SIG-M5 treated with dmso at 0.1 percent for 504 hours (cell line): ENCODE results near the gene GABRA5.

Experiments
- DNase-seq: peaks from one replicate; lab custom pipeline; 2025; ENCODE audit not compliant: unreplicated experiment; lab: John Stamatoyannopoulos, UW

Gene GABRA5

DNA sequence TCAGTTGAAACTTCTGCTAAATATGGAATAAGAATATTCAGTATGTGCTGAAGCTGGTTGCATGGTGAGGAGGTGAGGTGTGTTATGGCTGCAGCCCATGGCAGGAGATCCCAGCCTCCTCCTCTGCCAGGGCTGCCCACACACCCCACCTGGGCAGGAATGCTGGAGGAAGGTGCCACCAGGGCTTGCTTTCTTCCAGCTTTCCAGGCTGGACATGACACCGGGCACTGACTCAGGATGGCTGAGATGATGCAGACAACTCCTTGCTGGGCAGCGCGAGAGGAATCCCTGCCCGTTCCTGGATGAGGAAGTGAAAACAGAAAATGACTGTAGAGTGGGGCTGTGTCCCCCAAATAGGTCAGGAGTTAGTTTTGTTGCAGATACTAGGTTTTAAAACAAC is 118.2 kb downstream of the GABRA5 start:
- DNase-seq, result no peak

DNA sequence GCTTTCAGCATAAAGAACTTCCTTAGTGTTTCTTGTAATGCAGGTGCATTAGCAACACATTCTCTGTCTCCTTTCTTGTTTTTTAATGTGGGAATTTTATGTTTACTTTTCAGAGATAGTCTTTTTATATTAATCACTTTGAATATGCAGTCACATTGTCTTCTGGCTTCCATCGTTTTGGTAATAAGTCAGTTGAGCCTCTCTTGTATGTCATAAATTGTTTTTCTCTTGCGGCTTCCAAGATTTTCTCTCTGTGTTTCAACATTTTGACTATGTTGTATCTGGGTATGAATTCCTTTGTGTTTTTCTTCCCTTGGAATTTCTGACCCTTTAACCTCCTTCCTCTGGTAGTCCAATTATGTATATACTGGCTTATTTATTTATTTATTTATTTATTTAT is 129.4 kb downstream of the GABRA5 start:
- no peak for DNase-seq
